Thyroid gland (tissue), 4 donors: ENCODE results near the gene MTREX.

ENCODE experiments used
- CTCF ChIP-seq, 6 experiments: fragments of 200-600 bp in 3 of 6; fragments of 450-650 bp in 3 of 6; sonication (generic) in 3 of 6; IDR thresholded peaks; one replicate each; pipeline ENCODE4 v1.5.1; 2016 to 2019; ENCODE audit warnings: antibody characterized with exemption in 6 of 6, mild to moderate bottlenecking in 2 of 6, inconsistent platforms in 1 of 6, moderate library complexity in 1 of 6
- POLR2A ChIP-seq, 2 donors: fragments of 450-650 bp; IDR thresholded peaks; one replicate each; pipeline ENCODE4 v1.6.1; 2017; ENCODE audit warnings: antibody characterized with exemption in 2 of 2, mild to moderate bottlenecking in 2 of 2, moderate library complexity in 1 of 2

- TF ChIP-seq POLR2A (IDR thresholded peaks at IDR 0.05) (no peak), CTCF (IDR thresholded peaks at IDR 0.05) (no peak)
These were observed 19.5 kb downstream of the MTREX start for GRCh38 chr5:55327281-55327680.
